MM.1S (cell line): ENCODE data around the gene PAPPA.

Experiments
- DNase-seq: peaks from one replicate; pipeline ENCODE4 v3.0.0-alpha.2; 2015
- H2AFZ ChIP-seq: fragments of 300-600 bp; sonication (generic); 2 replicates; pipeline ENCODE4 v1.6.0; 2016; ENCODE audit warnings: antibody characterized with exemption, low read length
- H3F3A ChIP-seq: fragments of 300-600 bp; sonication (generic); 2 replicates; pipeline ENCODE4 v1.6.1; 2016; ENCODE audit warnings: mild to moderate bottlenecking, antibody characterized with exemption, low read length, moderate library complexity, mixed read lengths; ENCODE audit not compliant: insufficient read depth
- H3K27ac ChIP-seq: fragments of 300-600 bp; sonication (generic); 2 replicates; pipeline ENCODE4 v1.5.1; 2016; ENCODE audit warnings: mild to moderate bottlenecking, low read length
- H3K27me3 ChIP-seq: fragments of 300-600 bp; sonication (generic); replicated peaks from 2 replicates; pipeline ENCODE4 v1.6.0; 2016; ENCODE audit warnings: low read length; ENCODE audit not compliant: insufficient read depth
- H3K36me3 ChIP-seq: fragments of 300-600 bp; sonication (generic); replicated peaks from 2 replicates; pipeline ENCODE4 v1.6.1; 2016; ENCODE audit warnings: mild to moderate bottlenecking, low read length, mixed read lengths; ENCODE audit not compliant: insufficient read depth
- H3K4me1 ChIP-seq: fragments of 300-600 bp; sonication (generic); 2 replicates; pipeline ENCODE4 v1.6.1; 2016; ENCODE audit warnings: low read length, mixed read lengths
- H3K4me2 ChIP-seq: fragments of 300-600 bp; sonication (generic); 2 replicates; pipeline ENCODE4 v1.6.0; 2016; ENCODE audit warnings: low read depth, low read length
- H3K4me3 ChIP-seq: fragments of 300-600 bp; sonication (generic); 2 replicates; pipeline ENCODE4 v1.5.1; 2016; ENCODE audit warnings: low read length, mixed read lengths
- H3K79me2 ChIP-seq: fragments of 300-600 bp; sonication (generic); 2 replicates; pipeline ENCODE4 v1.6.1; 2016; ENCODE audit warnings: mixed run types, low read length, mixed read lengths
- H3K9ac ChIP-seq: fragments of 300-600 bp; sonication (generic); 2 replicates; pipeline ENCODE4 v1.6.1; 2016; ENCODE audit warnings: low read length, mixed read lengths
- H3K9me2 ChIP-seq: fragments of 300-600 bp; sonication (generic); replicated peaks from 2 replicates; pipeline ENCODE4 v1.6.1; 2016; ENCODE audit warnings: mild to moderate bottlenecking, low read length, mixed read lengths; ENCODE audit not compliant: insufficient read depth
- H3K9me3 ChIP-seq: fragments of 300-600 bp; sonication (generic); replicated peaks from 2 replicates; pipeline ENCODE4 v1.6.1; 2016; ENCODE audit warnings: mild to moderate bottlenecking, low read length, mixed read lengths; ENCODE audit not compliant: insufficient read depth
- H4K20me1 ChIP-seq: fragments of 300-600 bp; sonication (generic); 2 replicates; pipeline ENCODE4 v1.6.1; 2016; ENCODE audit warnings: mild to moderate bottlenecking, low read length, moderate library complexity, mixed read lengths; ENCODE audit not compliant: insufficient read depth
- CTCF ChIP-seq: fragments of 300-600 bp; sonication (generic); IDR thresholded peaks from 2 replicates; pipeline ENCODE4 v1.5.1; 2016; ENCODE audit warnings: antibody characterized with exemption, low read length, mixed read lengths
- EZH2 ChIP-seq: fragments of 300-600 bp; sonication (generic); optimal IDR thresholded peaks from 2 replicates; pipeline ENCODE3; 2017; ENCODE audit warnings: low read depth, mild to moderate bottlenecking, antibody characterized with exemption, low read length, mixed read lengths
- EZH2phosphoT487 ChIP-seq: fragments of 300-600 bp; sonication (generic); IDR thresholded peaks from 2 replicates; pipeline ENCODE4 v1.6.1; 2018; ENCODE audit warnings: antibody characterized with exemption, low read length

PAPPA gene

GRCh38 chr9:116287721-116288120 lies 134.1 kb downstream of the PAPPA start:
- H3K27ac ChIP-seq, result no peak overlapping the region
- no peak for DNase-seq

GRCh38 chr9:116288658-116289057 lies 135.1 kb downstream of the PAPPA start:
- Histone ChIP-seq H3K9ac (no peak overlapping the region), H3K27me3 (no peaks in the 10 kb centered on the region), H3K36me3 (no peaks in the 10 kb centered on the region), H2AFZ (no peak overlapping the region), H3K4me1 (no peaks in the 10 kb centered on the region), H3K4me2 (no peak overlapping the region), H3K9me2 (no peaks in the 10 kb centered on the region), H3K79me2 (no peaks in the 10 kb centered on the region), H3K27ac (no peak overlapping the region), H4K20me1 (no peaks in the 10 kb centered on the region), H3K4me3 (no peak overlapping the region), H3K9me3 (no peaks in the 10 kb centered on the region), H3F3A (no peaks in the 10 kb centered on the region)
- TF ChIP-seq CTCF, result no peak
- TF ChIP-seq EZH2, result no peak
- TF ChIP-seq EZH2phosphoT487, result no peak
- no peak for DNase-seq

More at GRCh38 chr9:116287721-116288120, 134.1 kb downstream of the PAPPA start:
- H3F3A ChIP-seq, result no peaks in the 10 kb centered on the region
- no peaks in the 10 kb centered on the region for H3K9me3 ChIP-seq
- TF ChIP-seq EZH2, result no peak
- TF ChIP-seq EZH2phosphoT487, result no peak
- TF ChIP-seq CTCF, result no peak
- H3K4me1 ChIP-seq, result no peaks in the 10 kb centered on the region
- H3K9ac ChIP-seq, result no peak overlapping the region
- no peak overlapping the region for H2AFZ ChIP-seq
- no peaks in the 10 kb centered on the region for H4K20me1 ChIP-seq
- H3K27me3 ChIP-seq, result no peaks in the 10 kb centered on the region
- H3K4me3 ChIP-seq, result no peak overlapping the region
- no peaks in the 10 kb centered on the region for H3K9me2 ChIP-seq
- H3K79me2 ChIP-seq, result no peaks in the 10 kb centered on the region
- H3K36me3 ChIP-seq, result no peaks in the 10 kb centered on the region
- no peak overlapping the region for H3K4me2 ChIP-seq

GRCh38 chr9:116297346-116297745 lies 143.8 kb downstream of the PAPPA start:
- no peaks in the 10 kb centered on the region for H3K36me3 ChIP-seq

More at GRCh38 chr9:116297346-116297745, 143.8 kb downstream of the PAPPA start:
- Histone ChIP-seq H3K9me2 (no peaks in the 10 kb centered on the region), H3K4me3 (no peak overlapping the region), H3F3A (0 out of 2 replicates have a peak, but pooled peaks cover 4% of the 10 kb centered on the region), H3K27me3 (no peaks in the 10 kb centered on the region), H3K4me1 (peaks cover 36% of the 10 kb centered on the region), H2AFZ (no peak overlapping the region), H3K4me2 (no peak overlapping the region), H4K20me1 (no peaks in the 10 kb centered on the region), H3K9me3 (no peaks in the 10 kb centered on the region), H3K27ac (no peak overlapping the region), H3K79me2 (no peaks in the 10 kb centered on the region), H3K9ac (no peak overlapping the region)
- TF ChIP-seq CTCF (no peak), EZH2phosphoT487 (no peak), EZH2 (no peak)
- no peak for DNase-seq
